ENCODE measurements around the gene SDHAF1. TPM values are rescaled to one million over a fixed set of nuclear protein-coding genes. Genes with fewer than 3 reads are reported as not detected.

The SDHAF1 gene
- polyA plus RNA-seq, 1 of the 3 experiments (the other 2 are of a cell fraction), result 25.3 TPM

DNA sequence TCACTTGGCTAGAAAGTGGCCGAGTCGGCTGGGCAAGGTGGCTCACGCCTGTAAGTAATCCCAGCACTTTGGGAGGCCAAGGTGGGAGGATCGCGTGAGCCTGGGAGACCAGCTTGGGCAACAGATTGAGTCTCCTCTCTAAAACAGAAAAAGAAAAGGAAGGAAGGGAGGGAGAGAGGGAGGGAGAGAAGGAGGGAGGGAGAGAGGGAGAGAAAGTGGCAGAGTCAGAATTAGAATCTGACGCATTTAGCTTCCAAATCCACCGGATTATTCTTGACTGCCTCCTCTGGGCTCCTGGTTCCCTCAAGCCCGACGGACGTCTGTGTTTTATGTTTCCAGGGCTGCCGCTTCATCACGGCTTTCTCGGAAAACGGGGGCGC is 36.3 kb upstream of the SDHAF1 start:
- TF ChIP-seq NRF1 (IDR thresholded peaks at IDR 0.05; ENCODE audit: low read depth, low read length) (no peak), NFIC (IDR thresholded peaks at IDR 0.05; ENCODE audit: borderline replicate concordance) (no peak), RXRA (IDR thresholded peaks at IDR 0.05; ENCODE audit: borderline replicate concordance, low read depth) (no peak), TAF1 (IDR thresholded peaks at IDR 0.05; ENCODE audit: borderline replicate concordance, low read depth, low read length) (no peak), MXI1 (IDR thresholded peaks at IDR 0.05; ENCODE audit: low read depth, low read length) (no peak), SMC3 (IDR thresholded peaks at IDR 0.05; ENCODE audit: low read depth, low read length) (no peak), YY1 (IDR thresholded peaks at IDR 0.05; ENCODE audit: low read depth) (no peak), TCF12 (IDR thresholded peaks at IDR 0.05) (no peak), EP300 (IDR thresholded peaks at IDR 0.05; ENCODE audit: borderline replicate concordance in 1 of 2, low read depth in 1 of 2, low read length in 1 of 2) (no peak)
- TF ChIP-seq, protein P1, sequence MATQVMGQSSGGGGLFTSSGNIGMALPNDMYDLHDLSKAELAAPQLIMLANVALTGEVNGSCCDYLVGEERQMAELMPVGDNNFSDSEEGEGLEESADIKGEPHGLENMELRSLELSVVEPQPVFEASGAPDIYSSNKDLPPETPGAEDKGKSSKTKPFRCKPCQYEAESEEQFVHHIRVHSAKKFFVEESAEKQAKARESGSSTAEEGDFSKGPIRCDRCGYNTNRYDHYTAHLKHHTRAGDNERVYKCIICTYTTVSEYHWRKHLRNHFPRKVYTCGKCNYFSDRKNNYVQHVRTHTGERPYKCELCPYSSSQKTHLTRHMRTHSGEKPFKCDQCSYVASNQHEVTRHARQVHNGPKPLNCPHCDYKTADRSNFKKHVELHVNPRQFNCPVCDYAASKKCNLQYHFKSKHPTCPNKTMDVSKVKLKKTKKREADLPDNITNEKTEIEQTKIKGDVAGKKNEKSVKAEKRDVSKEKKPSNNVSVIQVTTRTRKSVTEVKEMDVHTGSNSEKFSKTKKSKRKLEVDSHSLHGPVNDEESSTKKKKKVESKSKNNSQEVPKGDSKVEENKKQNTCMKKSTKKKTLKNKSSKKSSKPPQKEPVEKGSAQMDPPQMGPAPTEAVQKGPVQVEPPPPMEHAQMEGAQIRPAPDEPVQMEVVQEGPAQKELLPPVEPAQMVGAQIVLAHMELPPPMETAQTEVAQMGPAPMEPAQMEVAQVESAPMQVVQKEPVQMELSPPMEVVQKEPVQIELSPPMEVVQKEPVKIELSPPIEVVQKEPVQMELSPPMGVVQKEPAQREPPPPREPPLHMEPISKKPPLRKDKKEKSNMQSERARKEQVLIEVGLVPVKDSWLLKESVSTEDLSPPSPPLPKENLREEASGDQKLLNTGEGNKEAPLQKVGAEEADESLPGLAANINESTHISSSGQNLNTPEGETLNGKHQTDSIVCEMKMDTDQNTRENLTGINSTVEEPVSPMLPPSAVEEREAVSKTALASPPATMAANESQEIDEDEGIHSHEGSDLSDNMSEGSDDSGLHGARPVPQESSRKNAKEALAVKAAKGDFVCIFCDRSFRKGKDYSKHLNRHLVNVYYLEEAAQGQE (IDR thresholded peaks at IDR 0.05; ENCODE audit: low read depth, low read length), result no peak
- TF ChIP-seq, protein P2, sequence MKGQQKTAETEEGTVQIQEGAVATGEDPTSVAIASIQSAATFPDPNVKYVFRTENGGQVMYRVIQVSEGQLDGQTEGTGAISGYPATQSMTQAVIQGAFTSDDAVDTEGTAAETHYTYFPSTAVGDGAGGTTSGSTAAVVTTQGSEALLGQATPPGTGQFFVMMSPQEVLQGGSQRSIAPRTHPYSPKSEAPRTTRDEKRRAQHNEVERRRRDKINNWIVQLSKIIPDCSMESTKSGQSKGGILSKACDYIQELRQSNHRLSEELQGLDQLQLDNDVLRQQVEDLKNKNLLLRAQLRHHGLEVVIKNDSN (IDR thresholded peaks at IDR 0.05; ENCODE audit: borderline replicate concordance, low read depth), result no peak
- TF ChIP-seq, protein P3, sequence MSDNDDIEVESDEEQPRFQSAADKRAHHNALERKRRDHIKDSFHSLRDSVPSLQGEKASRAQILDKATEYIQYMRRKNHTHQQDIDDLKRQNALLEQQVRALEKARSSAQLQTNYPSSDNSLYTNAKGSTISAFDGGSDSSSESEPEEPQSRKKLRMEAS (IDR thresholded peaks at IDR 0.05; ENCODE audit: low read depth), result no peak
- CTCF ChIA-PET, result interaction anchor here (0.6 to 1.8 kb wide), 7 partner anchors 12 to 41 kb away, joined by 3 to 8 read pairs (median 3); no protein-coding TSS in a partner anchor

More for the DNA sequence above, 36.3 kb upstream of the SDHAF1 start:
- no peaks in the 10 kb centered on the region for H3K36me3 ChIP-seq (replicated peaks in 1 of 2; ENCODE audit: control insufficient read depth in 1 of 2, insufficient read depth in 2 of 2, low read length in 1 of 2)
- H3K4me3 ChIP-seq (ENCODE audit: low read depth in 2 of 2, low read length in 1 of 2), result no peak overlapping the region
- H3K9me3 ChIP-seq, result no peaks in the 10 kb centered on the region
- POLR2A ChIA-PET, result no interaction called here
- peaks cover 36% of the 10 kb centered on the region for H3K27me3 ChIP-seq (ENCODE audit: insufficient read depth)
- 0 out of 2 replicates have a peak overlapping the region, but pooled peaks have one; percentile 11 for H3K4me2 ChIP-seq
- no peak overlapping the region for H2AFZ ChIP-seq (ENCODE audit: low read depth)
- no peaks in the 10 kb centered on the region for H4K20me1 ChIP-seq (ENCODE audit: insufficient read depth)
- DNase-seq, result no peak
- H3K9me2 ChIP-seq, result no peaks in the 10 kb centered on the region
- 34% methylated on average over 15 of the region's 15 CpGs for WGBS (ENCODE audit: low lambda C conversion rate)
- no peaks in the 10 kb centered on the region for H3K4me1 ChIP-seq (ENCODE audit: control insufficient read depth in 1 of 2, insufficient read depth in 2 of 2, low read depth in 1 of 2, low read length in 1 of 2)
- H3K27ac ChIP-seq (ENCODE audit: low read depth in 2 of 2, low read length in 1 of 2), result no peak overlapping the region
- H3K79me2 ChIP-seq (ENCODE audit: insufficient read depth), result no peaks in the 10 kb centered on the region
- H3F3A ChIP-seq (replicated peaks; ENCODE audit: insufficient read depth), result no peaks in the 10 kb centered on the region
- no peak overlapping the region for H3K9ac ChIP-seq
